HCT116 (cell line): Measurements from ENCODE around the gene NIN. TPM values are rescaled to one million over a fixed set of nuclear protein-coding genes. Genes with fewer than 3 reads are reported as not detected.

Experiments used
- ATAC-seq: fragments of 200-7000 bp; cut with Tn5 transposase; 2 replicates; pipeline ENCODE4 v1.9.1; 2020; ENCODE audit warnings: mild to moderate bottlenecking, moderate library complexity
- BruUV-seq: library from RNA; stranded (reverse); fragments of 400-500 nt; replicated peaks from 2 replicates; lab custom pipeline; 2021; lab: Mats Ljungman, UMichigan
- CTCF ChIA-PET: fragments of 300-600 bp; sonication (Branson Sonifier 250); formaldehyde crosslinking; loops from one replicate; lab custom pipeline; 2021; ENCODE audit warnings: antibody characterized with exemption; lab: Charles Lee
- POLR2A ChIA-PET: fragments of 300-600, 350-600 bp; sonication (Branson Sonifier 250); formaldehyde crosslinking; loops from one replicate; lab custom pipeline; 2021; ENCODE audit warnings: antibody characterized with exemption; lab: Charles Lee
- RAD21 ChIA-PET, 2 experiments: fragments of 300-600 bp; sonication (Branson Sonifier 250); formaldehyde crosslinking; loops; one replicate each; lab custom pipeline; 2023; ENCODE audit warnings: low total read pairs in 2 of 2; ENCODE audit not compliant: uncharacterized antibody in 2 of 2, unreplicated experiment in 2 of 2, low non-redundant PET in 1 of 2; lab: Charles Lee
- DNase-seq: peaks from one replicate; pipeline ENCODE4 v3.0.0-alpha.2; 2010; ENCODE audit warnings: low read depth, low spot score
- H2AFZ ChIP-seq: fragments of 200-600 bp; shearing (Covaris generic), sonication (generic); 2 replicates; pipeline ENCODE4 v1.6.1; 2017; ENCODE audit warnings: low read depth, mixed run types, mixed read lengths, antibody characterized with exemption, low read length; ENCODE audit not compliant: poor library complexity, severe bottlenecking
- H3K27ac ChIP-seq: 2 replicates; pipeline ENCODE4 v1.5.1; 2012; ENCODE audit warnings: low read depth, low read length
- H3K27me3 ChIP-seq: fragments of 200-600 bp; sonication (generic); 2 replicates; pipeline ENCODE4 v1.6.1; 2016; ENCODE audit warnings: mixed run types, low read length, mixed read lengths; ENCODE audit not compliant: insufficient read depth
- H3K36me3 ChIP-seq, 2 experiments: fragments of 200-500 bp in 1 of 2; fragments of 200-600 bp in 1 of 2; sonication (Bioruptor generic) in 1 of 2; sonication (generic) in 1 of 2; 2 replicates each; pipeline versions ENCODE4 v1.5.1 to v1.6.1; 2014 to 2016; ENCODE audit warnings: low read length in 2 of 2, inconsistent platforms in 1 of 2, mixed read lengths in 1 of 2, mixed run types in 1 of 2; ENCODE audit not compliant: insufficient read depth in 2 of 2, control insufficient read depth in 1 of 2
- H3K4me1 ChIP-seq, 2 experiments: fragments of 200-600 bp in 1 of 2; sonication (generic) in 1 of 2; 2 replicates each; pipeline versions ENCODE4 v1.5.1 to v1.6.1; 2012 to 2017; ENCODE audit warnings: low read length in 2 of 2, inconsistent platforms in 1 of 2, mild to moderate bottlenecking in 1 of 2, mixed read lengths in 1 of 2, mixed run types in 1 of 2, moderate library complexity in 1 of 2; ENCODE audit not compliant: insufficient read depth in 2 of 2, control insufficient read depth in 1 of 2
- H3K4me2 ChIP-seq: fragments of 200-600 bp; sonication (generic); 2 replicates; pipeline ENCODE4 v1.6.1; 2017; ENCODE audit warnings: mixed run types, low read length, mixed read lengths
- H3K4me3 ChIP-seq, 2 experiments: fragments of 200-600 bp in 1 of 2; sonication (generic) in 1 of 2; replicated peaks in 1 of 2; 2 replicates each; pipeline ENCODE4 v1.5.1; 2011 to 2016; ENCODE audit warnings: low read length in 2 of 2, control low read depth in 1 of 2, low read depth in 1 of 2, mild to moderate bottlenecking in 1 of 2, mixed read lengths in 1 of 2, mixed run types in 1 of 2
- H3K79me2 ChIP-seq: fragments of 200-600 bp; sonication (generic); 2 replicates; pipeline ENCODE4 v1.6.1; 2017; ENCODE audit warnings: mild to moderate bottlenecking, mixed run types, low read length, moderate library complexity, mixed read lengths; ENCODE audit not compliant: insufficient read depth
- H3K9ac ChIP-seq: fragments of 200-600 bp; sonication (generic); 2 replicates; pipeline ENCODE4 v1.6.1; 2016; ENCODE audit warnings: low read length, mixed read lengths
- H3K9me2 ChIP-seq: fragments of 200-600 bp; sonication (generic), shearing (Covaris generic); 2 replicates; pipeline ENCODE4 v1.6.1; 2017; ENCODE audit warnings: mixed run types, mild to moderate bottlenecking, moderate library complexity; ENCODE audit not compliant: insufficient read depth
- H3K9me3 ChIP-seq, 2 experiments: fragments of 200-500 bp in 1 of 2; fragments of 200-600 bp in 1 of 2; sonication (Bioruptor generic) in 1 of 2; sonication (generic) in 1 of 2; 2 replicates each; pipeline ENCODE4 v1.6.1; 2014 to 2017; ENCODE audit warnings: low read length in 2 of 2, mixed read lengths in 2 of 2, inconsistent platforms in 1 of 2, low read depth in 1 of 2, mild to moderate bottlenecking in 1 of 2, mixed run types in 1 of 2, moderate library complexity in 1 of 2; ENCODE audit not compliant: control insufficient read depth in 1 of 2, insufficient read depth in 1 of 2
- H4K20me1 ChIP-seq: fragments of 200-600 bp; sonication (generic), shearing (Covaris generic); 2 replicates; pipeline ENCODE4 v1.6.1; 2017; ENCODE audit warnings: mixed run types, mild to moderate bottlenecking, moderate library complexity; ENCODE audit not compliant: insufficient read depth
- CBX3 ChIP-seq: IDR thresholded peaks from 2 replicates; pipeline ENCODE4 v1.6.1; 2012; ENCODE audit warnings: low read depth
- EZH2 ChIP-seq: fragments of 200-600 bp; sonication (generic); IDR thresholded peaks from 2 replicates; pipeline ENCODE4 v1.6.1; 2017; ENCODE audit warnings: antibody characterized with exemption, mixed run types
- EZH2phosphoT487 ChIP-seq: fragments of 200-600 bp; IDR thresholded peaks from 2 replicates; pipeline ENCODE4 v1.6.1; 2018; ENCODE audit warnings: antibody characterized with exemption, borderline replicate concordance
- JUND ChIP-seq: IDR thresholded peaks from 2 replicates; pipeline ENCODE4 v1.6.1; 2012
- POLR2AphosphoS5 ChIP-seq: IDR thresholded peaks from 2 replicates; pipeline ENCODE4 v1.6.1; 2011; ENCODE audit warnings: mild to moderate bottlenecking, low read depth, low read length, moderate library complexity
- RAD21 ChIP-seq: IDR thresholded peaks from 2 replicates; pipeline ENCODE4 v1.6.1; 2012; ENCODE audit warnings: low read depth, mild to moderate bottlenecking
- REST ChIP-seq: IDR thresholded peaks from 2 replicates; pipeline ENCODE4 v1.6.1; 2012; ENCODE audit warnings: low read depth
- SRF ChIP-seq: IDR thresholded peaks from 2 replicates; pipeline ENCODE4 v1.6.1; 2012; ENCODE audit warnings: low read depth
- ZBTB33 ChIP-seq: IDR thresholded peaks from 2 replicates; pipeline ENCODE4 v1.6.1; 2011; ENCODE audit warnings: mild to moderate bottlenecking, low read length, moderate library complexity; ENCODE audit not compliant: insufficient replicate concordance; ENCODE audit errors: extremely low read depth
- intact Hi-C: fragments of 100-400 bp; cut with micrococcal nuclease; formaldehyde crosslinking; loops from 2 replicates; pipeline ENCODE4 v1.10.0; 2022
- total RNA-seq: library from RNA; stranded (reverse); gene quantifications from one replicate; pipeline ENCODE4 v1.2.1, GENCODE V29; 2021; ENCODE audit not compliant: unreplicated experiment

NIN gene
- total RNA-seq, 1 experiment from 2014 or later, result 39.6 TPM

DNA sequence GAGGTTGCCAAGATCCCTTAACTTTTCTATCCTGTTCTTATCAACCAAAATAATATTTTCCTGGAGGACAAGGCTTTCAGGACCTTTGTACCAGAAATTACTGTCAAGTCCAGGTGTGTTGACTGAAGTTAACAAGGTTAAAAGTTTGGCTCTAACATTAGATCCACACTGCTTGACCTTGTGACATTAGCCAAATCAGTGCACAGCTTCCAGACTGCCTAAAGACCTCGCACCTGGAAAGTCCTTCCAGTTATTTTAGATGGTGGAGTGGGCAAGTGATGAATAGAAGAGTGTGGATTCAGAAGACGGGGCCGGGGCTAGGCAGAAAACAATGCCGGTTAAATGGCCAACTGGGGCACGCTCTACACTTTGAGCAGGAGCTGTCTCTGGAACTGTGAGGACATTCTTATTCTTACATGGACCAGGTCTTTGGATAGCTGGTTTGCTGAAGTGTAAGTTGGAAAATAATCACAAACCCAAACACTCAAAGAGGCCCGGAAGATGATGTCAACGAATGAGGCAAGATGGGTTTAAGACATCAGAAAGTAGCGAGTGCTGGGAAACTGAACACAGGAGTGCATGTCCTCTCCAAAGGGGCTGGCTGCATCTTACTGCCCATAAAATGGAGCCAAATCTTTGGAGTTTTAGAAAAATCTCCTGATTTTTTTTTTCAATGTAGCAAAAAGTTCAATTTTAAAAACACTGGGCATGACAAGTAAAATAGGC lies 56.3 kb downstream of the NIN start:
- no TSS peak for BruUV-seq
- intact Hi-C loops, result loop anchor here (5.0 to 10.0 kb wide), 2 partner anchors 152 to 920 kb away; partner anchors contain the start of gene NEMF
- H3K27ac ChIP-seq, result no peak overlapping the region

More for the DNA sequence above, 56.3 kb downstream of the NIN start:
- Histone ChIP-seq H3K27me3 (no peaks in the 10 kb centered on the region), H3K36me3 (peaks cover 18 to 20% of the 10 kb centered on the region in 2 experiments), H4K20me1 (no peaks in the 10 kb centered on the region), H3K79me2 (no peaks in the 10 kb centered on the region), H3K4me3 (no peak overlapping the region), H3K9me3 (no peaks in the 10 kb centered on the region), H2AFZ (no peak overlapping the region), H3K9ac (no peak overlapping the region), H3K4me2 (peak overlapping the region; percentile 52), H3K4me1 (peaks cover 3 to 12% of the 10 kb centered on the region in 2 experiments; a peak in 3 of 4 replicates), H3K9me2 (no peaks in the 10 kb centered on the region)
- ChIA-PET CTCF (interaction anchor here (0.8 to 4.3 kb wide), 14 partner anchors 12 to 457 kb away, joined by 3 to 33 read pairs (median 6); no protein-coding TSS in a partner anchor), RAD21 (interaction anchor here in 1 of 2 experiments (0.8 to 1.5 kb wide), 4 partner anchors 85 to 214 kb away, joined by 3 read pairs; partner anchors contain the start of gene ATL1), POLR2A (interaction anchor here (1.2 kb wide), 1 partner anchor 106 kb away, joined by 4 read pairs; the partner anchor contains the start of gene SAV1)
- no peak for TF ChIP-seq REST
- TF ChIP-seq EZH2phosphoT487, result no peak
- no peak for TF ChIP-seq ZBTB33
- TF ChIP-seq POLR2AphosphoS5, result no peak
- TF ChIP-seq CBX3, result no peak
- TF ChIP-seq EZH2, result no peak
- no peak for TF ChIP-seq JUND
- TF ChIP-seq SRF, result no peak
- no peak for TF ChIP-seq RAD21
- DNase-seq, result no peak
- ATAC-seq, result no peak
